Activated T-helper 9 cell treated with anti-CD3 and anti-CD28 coated beads, Interleukin-2, amount 50 U/mL, for 16 hours (primary cell): ENCODE data around the gene ANKS6.

Experiments
- DNase-seq: peaks from one replicate; pipeline ENCODE4 v3.0.0-alpha.2; 2020; ENCODE audit warnings: low read depth

ANKS6 gene

DNA sequence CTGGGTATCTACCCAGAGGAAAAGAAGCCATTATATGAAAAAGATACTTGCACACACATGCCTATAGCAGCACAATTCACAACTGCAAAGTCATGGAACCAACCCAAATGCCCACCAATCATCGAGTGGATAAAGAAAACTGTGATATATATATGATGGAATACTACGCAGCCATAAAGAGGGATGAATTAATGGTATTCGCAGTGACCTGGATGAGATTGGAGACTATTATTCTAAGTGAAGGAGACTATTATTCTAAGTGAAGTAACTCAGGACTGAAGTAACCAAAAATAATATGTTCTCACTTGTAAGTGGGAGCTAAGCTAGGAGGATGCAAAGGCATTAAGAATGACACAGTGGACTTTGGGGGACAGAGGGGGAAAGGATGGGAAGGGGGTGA lies 57.6 kb downstream of the ANKS6 start:
- no peak for DNase-seq

GRCh38 chr9:98736226-98736625 lies 60.1 kb downstream of the ANKS6 start:
- no peak for DNase-seq

DNA sequence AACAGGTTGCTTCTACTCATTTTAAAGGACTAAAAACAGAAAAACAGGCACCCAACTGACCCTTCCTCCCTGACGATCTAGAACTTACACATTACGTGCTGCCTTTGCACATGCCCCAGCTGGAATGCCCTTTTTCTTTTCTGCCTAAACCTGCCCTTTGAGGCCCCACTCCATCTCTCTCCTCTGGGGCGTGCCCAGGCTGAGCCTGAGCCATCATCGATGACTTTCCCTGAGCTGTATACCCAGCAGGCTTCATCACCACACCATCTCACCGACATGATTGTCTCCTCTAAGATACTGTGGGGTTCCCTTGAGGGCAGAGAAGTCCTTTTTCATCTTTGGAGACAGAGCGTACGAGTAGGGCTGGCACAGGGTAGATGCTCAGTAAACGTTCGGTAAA lies 63.6 kb downstream of the ANKS6 start:
- no peak for DNase-seq

DNA sequence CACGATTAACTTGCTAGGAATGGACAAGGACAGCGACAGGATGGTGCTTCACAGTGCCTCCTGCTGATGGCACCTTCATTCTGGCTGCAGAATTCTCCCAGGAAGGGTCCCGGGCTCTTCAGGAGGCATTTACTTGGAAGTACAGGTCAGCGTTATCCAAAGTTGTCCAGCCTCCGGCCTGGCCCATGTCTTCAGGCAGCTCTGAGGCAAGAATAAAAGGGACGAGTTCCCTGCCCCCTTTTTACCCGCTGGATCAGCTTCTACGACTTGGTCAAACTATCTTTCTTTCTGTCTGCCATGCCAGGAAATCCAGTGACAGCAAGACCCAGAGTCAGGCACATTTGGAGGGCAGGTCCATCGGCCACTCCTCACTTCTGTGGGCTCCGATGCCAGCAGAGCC lies 64.3 kb downstream of the ANKS6 start:
- DNase-seq, result no peak

- DNase-seq, result no peak
Measured at GRCh38 chr9:98730871-98731270, 65.5 kb downstream of the ANKS6 start.

DNA sequence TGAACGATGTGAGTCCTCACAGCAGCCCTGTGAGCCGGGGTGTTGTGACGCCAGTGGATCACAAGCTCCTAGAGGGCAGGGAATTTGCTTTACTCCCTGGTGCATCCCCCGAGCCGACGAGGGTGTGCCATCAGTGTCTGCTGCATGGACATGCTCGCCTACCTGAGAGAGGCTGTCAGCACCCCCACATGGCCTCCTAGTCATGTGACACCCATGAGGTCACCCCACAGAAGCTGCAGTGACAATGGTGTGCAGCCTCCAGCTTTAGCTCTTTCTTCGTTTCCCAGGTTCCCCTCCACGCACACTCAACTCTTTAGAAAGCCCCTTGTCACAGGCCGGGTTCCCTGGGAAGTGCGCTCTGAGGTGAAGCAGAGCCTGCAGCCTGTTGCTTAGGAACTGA lies 67.9 kb downstream of the ANKS6 start:
- no peak for DNase-seq

GRCh38 chr9:98727428-98727827 lies 68.9 kb downstream of the ANKS6 start:
- DNase-seq, result no peak

GRCh38 chr9:98726735-98727134 lies 69.6 kb downstream of the ANKS6 start:
- no peak for DNase-seq

GRCh38 chr9:98724810-98725530 lies 71.4 kb downstream of the ANKS6 start:
- no peak for DNase-seq

- DNase-seq, result no peak
Measured at GRCh38 chr9:98721643-98722042, 74.7 kb downstream of the ANKS6 start.

DNA sequence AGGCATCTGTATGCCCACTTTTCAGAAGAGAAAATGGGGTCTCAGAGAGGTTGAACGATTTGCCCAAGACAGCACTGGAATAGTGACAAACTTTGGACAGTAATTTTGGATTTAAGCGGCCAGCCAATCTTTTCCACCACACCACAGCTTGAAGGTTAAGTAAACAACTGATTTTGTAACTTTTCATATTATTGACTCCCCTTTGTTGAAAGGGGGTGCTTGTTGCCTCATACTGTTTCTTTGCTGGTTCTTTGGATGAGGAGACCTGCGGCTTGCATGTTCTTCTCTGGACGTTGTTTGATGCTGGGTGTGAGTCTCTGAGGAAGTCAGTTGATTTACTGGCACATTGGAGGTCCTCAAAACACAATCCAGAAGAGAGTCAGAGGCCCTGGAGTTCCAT lies 76.0 kb downstream of the ANKS6 start:
- no peak for DNase-seq

DNA sequence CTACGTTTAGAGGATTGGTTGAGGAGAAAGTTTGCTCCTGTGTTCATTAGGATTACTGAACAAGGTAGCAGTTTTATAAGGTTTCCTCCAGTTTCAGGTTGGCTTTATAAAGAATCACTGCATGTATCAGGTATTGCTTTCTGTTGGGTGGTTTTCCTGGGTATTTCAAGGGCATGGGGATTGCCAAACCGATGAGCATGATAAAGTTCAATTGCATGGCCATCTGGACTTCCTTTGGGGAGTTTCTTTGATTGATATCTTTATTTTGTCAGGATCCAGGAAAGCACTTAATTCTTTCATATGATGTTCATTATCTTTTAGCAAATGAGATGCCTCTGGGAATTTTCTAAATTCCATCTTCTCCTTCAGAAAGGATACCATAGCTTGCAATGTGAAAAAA lies 77.3 kb downstream of the ANKS6 start:
- DNase-seq, result no peak

DNA sequence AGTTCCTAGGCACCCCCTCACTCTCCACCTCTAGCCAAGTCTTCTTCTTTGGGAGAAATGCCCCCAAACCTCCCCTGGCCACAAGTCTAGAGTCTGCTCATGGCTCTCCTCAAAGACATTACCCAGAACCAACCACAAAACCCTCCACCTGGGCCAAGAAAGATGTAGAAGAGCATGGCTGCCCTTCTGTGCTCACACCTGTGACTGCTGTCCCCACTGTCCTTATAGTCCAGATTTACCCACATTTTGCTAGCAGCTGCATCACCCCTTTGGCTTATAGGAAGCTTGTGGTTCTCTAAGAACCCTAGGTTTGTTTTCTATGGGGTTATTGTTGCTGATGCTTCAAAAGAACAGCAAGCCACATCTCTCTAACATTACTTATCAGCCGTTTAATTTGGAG lies 81.5 kb downstream of the ANKS6 start:
- DNase-seq, result no peak

- DNase-seq, result no peak
Measured at GRCh38 chr9:98712987-98713386, 83.4 kb downstream of the ANKS6 start.

DNA sequence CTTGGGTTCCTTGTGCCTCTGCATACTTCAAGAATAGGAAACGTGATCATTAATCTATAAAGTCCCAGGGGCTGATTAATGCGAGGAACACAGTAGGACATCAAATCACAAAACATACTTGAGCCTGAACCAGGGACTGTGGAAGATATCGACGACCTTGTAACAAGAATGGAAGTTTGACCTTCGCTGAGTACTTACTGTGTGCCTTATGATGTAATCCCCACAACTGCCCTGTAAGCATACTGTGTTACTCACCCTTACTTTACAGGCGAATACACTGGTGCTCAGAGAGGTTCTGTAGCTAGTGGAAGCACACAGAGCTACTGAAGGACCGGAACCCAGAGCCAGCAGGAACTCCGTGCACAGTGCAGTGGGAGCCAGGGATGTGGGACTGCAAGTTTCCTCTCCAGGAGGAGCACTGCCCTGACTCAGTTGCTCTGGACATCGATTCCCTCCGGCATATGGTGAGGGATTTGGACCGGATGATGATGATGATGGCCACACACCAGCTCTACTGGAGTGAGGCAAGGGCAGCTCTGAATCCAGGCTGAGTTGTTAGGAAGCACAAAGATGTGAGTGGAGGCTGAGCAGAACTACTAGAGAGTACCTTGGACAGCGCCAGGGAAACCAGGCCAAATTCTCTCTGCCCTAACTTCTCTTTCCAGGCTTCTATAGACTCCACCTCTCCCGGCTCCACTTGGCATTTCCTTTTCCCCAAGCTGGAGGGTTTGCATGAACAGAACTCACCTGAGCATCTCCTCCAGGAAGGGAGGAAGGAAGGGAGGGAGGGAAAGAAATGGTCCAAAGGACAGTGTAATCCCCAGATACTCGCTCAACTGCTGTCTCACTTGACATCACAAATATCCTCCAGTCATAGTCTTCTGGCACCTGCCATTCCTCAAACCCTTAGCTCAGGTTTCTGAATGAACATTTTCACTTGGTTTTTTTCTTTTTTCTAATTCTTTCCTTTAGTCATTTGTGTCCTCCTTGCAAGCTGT lies 86.1 kb downstream of the ANKS6 start:
- DNase-seq, result no peak

DNA sequence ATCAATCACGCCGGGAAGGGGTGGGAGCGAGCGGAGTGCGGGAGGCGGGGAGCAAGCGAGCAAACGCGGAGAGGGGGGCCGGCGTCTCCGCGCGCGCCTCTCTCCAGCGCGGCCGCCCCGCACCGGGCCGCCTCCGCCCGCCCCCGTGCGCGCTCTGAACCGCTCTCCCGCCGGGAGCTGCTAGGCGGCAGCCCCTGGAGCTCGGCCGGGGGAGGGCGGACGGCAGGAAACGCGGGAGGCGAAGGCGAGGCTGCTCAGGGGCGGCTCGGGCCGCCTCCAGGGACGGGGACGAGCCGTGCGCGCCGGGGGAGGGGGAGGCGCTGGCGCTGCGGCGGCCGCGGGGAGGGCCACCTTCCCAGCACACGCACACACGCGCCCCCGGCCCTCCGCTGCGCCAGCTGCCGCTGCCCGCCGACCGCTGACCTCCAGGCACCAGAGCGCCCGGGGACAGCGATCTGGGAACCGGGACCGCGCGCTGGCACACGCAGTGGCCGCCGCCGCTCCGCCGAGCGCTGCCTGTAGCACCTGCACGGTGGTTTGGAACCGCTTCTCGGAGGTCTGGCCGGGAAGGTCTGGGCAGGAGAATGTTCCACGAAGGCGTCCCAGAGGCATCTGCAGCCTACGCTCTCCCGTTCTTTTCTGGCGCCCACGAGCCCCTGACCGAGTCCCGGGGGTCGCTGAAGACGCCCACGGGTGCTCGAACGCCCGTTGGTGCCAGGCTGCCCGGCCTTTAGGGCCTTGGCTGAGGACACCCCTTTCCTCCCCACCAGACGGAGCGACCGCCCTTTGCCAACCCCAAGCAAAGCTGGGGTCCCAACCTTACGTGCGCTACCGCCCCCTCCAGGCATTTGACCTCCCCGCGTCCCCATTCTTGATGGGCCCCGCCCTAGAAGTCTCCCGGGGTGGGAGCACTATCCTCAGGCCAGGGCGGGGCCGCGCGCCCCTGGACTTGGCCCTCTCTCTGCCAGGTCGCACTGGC lies 87.1 kb downstream of the ANKS6 start, which contains the start of gene GABBR2:
TSS of gene GABBR2 (minus strand) at position 3 of the 979 bp plus-strand sequence. CDS start 198 bp downstream, outside the sequence.
- no peak for DNase-seq

DNA sequence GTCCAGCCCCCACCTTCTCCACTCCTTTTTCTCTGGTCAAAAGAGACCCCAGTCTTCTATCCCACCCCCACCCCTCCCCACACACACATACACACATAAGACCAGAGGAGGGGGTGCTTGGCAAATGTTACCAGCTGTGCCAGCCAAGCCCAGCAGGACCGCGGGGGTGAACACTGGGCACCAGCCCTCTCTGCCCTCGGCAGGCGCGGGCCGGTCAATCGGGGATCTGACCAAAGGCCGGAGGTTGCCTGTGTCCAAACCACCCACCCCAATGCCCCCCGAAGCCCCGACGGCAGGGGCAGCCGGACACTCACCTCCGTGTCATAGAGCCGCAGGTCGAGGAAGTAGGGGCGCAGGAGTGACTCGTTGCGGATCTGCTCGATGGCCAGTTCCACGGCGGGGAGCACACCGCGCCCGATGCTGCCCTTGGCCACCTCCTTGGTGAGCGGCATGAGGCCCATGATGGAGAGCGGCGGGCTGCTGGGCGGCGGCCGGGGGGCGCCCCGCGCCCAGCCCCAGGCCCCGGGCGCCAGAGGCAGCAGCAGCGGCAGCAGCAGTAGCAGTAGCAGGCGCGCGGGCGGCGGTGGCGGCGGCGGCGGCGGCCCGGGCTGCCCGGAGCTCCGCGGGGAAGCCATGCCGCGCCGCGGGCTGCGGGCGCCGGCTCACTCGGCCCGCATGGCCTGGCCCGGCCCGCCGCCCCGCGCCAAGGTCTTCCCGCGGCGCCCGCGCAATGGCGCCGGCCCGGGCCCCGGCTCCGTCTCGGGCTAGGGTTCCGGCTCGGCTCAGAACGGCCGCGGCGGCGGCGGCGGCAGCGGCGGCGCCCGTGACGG lies 88.0 kb downstream of the ANKS6 start:
- no peak for DNase-seq

- DNase-seq, result no peak
Measured at GRCh38 chr9:98707166-98708102, 88.9 kb downstream of the ANKS6 start.

- no peak for DNase-seq
Measured at GRCh38 chr9:98706651-98707165, 89.6 kb downstream of the ANKS6 start.
